IMR-90 (cell line): Measurements from ENCODE around the gene DYNAP. TPM values are rescaled to one million over a fixed set of nuclear protein-coding genes. Genes with fewer than 3 reads are reported as not detected.

Source experiments
- ATAC-seq: fragments of 200-7000 bp; cut with Tn5 transposase; 2 replicates; pipeline ENCODE4 v1.9.1; 2020; ENCODE audit warnings: low read depth, mild to moderate bottlenecking, moderate library complexity
- BruUV-seq: library from RNA; stranded (reverse); fragments of 400-500 nt; replicated peaks from 2 replicates; lab custom pipeline; 2021; lab: Mats Ljungman, UMichigan
- CTCF ChIA-PET: fragments of 300-600 bp; formaldehyde crosslinking; extraction: SDS; loops from one replicate; lab custom pipeline; 2021; ENCODE audit warnings: antibody characterized with exemption; lab: Yijun Ruan, JAX
- POLR2A ChIA-PET: fragments of 300-600 bp; sonication (Branson Sonifier 250); formaldehyde crosslinking; loops from one replicate; lab custom pipeline; 2022; ENCODE audit warnings: antibody characterized with exemption; ENCODE audit not compliant: unreplicated experiment; lab: Charles Lee
- DNase-seq: peaks from one replicate; pipeline ENCODE4 v3.0.0; 2013
- H2AFZ ChIP-seq: replicated peaks from 2 replicates; pipeline ENCODE3; 2013; ENCODE audit warnings: low read length, mild to moderate bottlenecking; ENCODE audit not compliant: poor library complexity
- H2AK5ac ChIP-seq: 2 replicates; pipeline ENCODE4 v1.6.1; 2013; ENCODE audit warnings: low read depth, low read length, inconsistent platforms
- H2AK9ac ChIP-seq: replicated peaks from 2 replicates; pipeline ENCODE3; 2013; ENCODE audit warnings: mild to moderate bottlenecking, low read depth, low read length, moderate library complexity; ENCODE audit not compliant: poor library complexity
- H2BK120ac ChIP-seq: 2 replicates; pipeline ENCODE4 v1.6.1; 2013; ENCODE audit warnings: low read depth, low read length, inconsistent platforms
- H2BK15ac ChIP-seq: 3 replicates; pipeline ENCODE4 v1.6.1; 2013; ENCODE audit warnings: low read depth, low read length, inconsistent platforms
- H2BK20ac ChIP-seq: 2 replicates; pipeline ENCODE4 v1.6.1; 2013; ENCODE audit warnings: low read depth, mild to moderate bottlenecking, inconsistent platforms, low read length, moderate library complexity
- H2BK5ac ChIP-seq: 2 replicates; pipeline ENCODE4 v1.6.1; 2013; ENCODE audit warnings: mild to moderate bottlenecking, low read depth, low read length, inconsistent platforms; ENCODE audit not compliant: poor library complexity, severe bottlenecking
- H3K14ac ChIP-seq: replicated peaks from 2 replicates; pipeline ENCODE4 v1.6.1; 2013; ENCODE audit warnings: low read depth, low read length, inconsistent platforms
- H3K18ac ChIP-seq: 2 replicates; pipeline ENCODE4 v1.6.1; 2013; ENCODE audit warnings: low read depth, low read length, control low read depth
- H3K23ac ChIP-seq: 2 replicates; pipeline ENCODE4 v1.6.1; 2013; ENCODE audit warnings: low read depth, low read length, inconsistent platforms
- H3K27ac ChIP-seq: 2 replicates; pipeline ENCODE4 v1.5.1; 2013; ENCODE audit warnings: mild to moderate bottlenecking, control low read depth, low read length; ENCODE audit not compliant: insufficient read depth
- H3K27me3 ChIP-seq: 2 replicates; pipeline ENCODE4 v1.6.1; 2013; ENCODE audit warnings: low read length; ENCODE audit not compliant: control insufficient read depth, insufficient read depth
- H3K36me3 ChIP-seq: 2 replicates; pipeline ENCODE4 v1.6.1; 2013; ENCODE audit warnings: low read length, mixed read lengths; ENCODE audit not compliant: control insufficient read depth, insufficient read depth
- H3K4ac ChIP-seq: 2 replicates; pipeline ENCODE4 v1.6.1; 2013; ENCODE audit warnings: low read depth, low read length, inconsistent platforms
- H3K4me1 ChIP-seq: 2 replicates; pipeline ENCODE4 v1.6.1; 2013; ENCODE audit warnings: low read length, mixed read lengths; ENCODE audit not compliant: control insufficient read depth, insufficient read depth
- H3K4me2 ChIP-seq: 2 replicates; pipeline ENCODE4 v1.6.1; 2013; ENCODE audit warnings: low read depth, mild to moderate bottlenecking, control low read depth, low read length, moderate library complexity
- H3K4me3 ChIP-seq: 2 replicates; pipeline ENCODE4 v1.5.1; 2013; ENCODE audit warnings: low read depth, mild to moderate bottlenecking, control low read depth, low read length, moderate library complexity; ENCODE audit not compliant: insufficient read depth
- H3K56ac ChIP-seq: 2 replicates; pipeline ENCODE4 v1.6.1; 2013; ENCODE audit warnings: low read length, inconsistent platforms; ENCODE audit not compliant: insufficient read depth; ENCODE audit errors: extremely low read depth
- H3K79me1 ChIP-seq, 2 experiments: 2 replicates each; pipeline ENCODE4 v1.6.1; 2013; ENCODE audit warnings: low read length in 2 of 2, inconsistent platforms in 1 of 2, low read depth in 1 of 2
- H3K9ac ChIP-seq: 2 replicates; pipeline ENCODE4 v1.6.1; 2013; ENCODE audit warnings: low read depth, low read length, control low read depth
- H3K9me1 ChIP-seq: 2 replicates; pipeline ENCODE4 v1.6.1; 2013; ENCODE audit warnings: low read length, inconsistent platforms; ENCODE audit not compliant: insufficient read depth
- H3K9me3 ChIP-seq: 2 replicates; pipeline ENCODE4 v1.6.1; 2013; ENCODE audit warnings: low read length; ENCODE audit not compliant: control insufficient read depth, insufficient read depth
- H4K20me1 ChIP-seq: 2 replicates; pipeline ENCODE4 v1.6.1; 2013; ENCODE audit warnings: low read length, inconsistent platforms; ENCODE audit not compliant: insufficient read depth
- H4K5ac ChIP-seq: 2 replicates; pipeline ENCODE4 v1.6.1; 2013; ENCODE audit warnings: mild to moderate bottlenecking, low read depth, low read length, control low read depth
- H4K8ac ChIP-seq, 2 experiments: 2 replicates each; pipeline ENCODE4 v1.6.1; 2013; ENCODE audit warnings: low read depth in 2 of 2, low read length in 2 of 2, control low read depth in 1 of 2, inconsistent platforms in 1 of 2
- H4K91ac ChIP-seq: 2 replicates; pipeline ENCODE4 v1.6.1; 2013; ENCODE audit warnings: low read depth, low read length, inconsistent platforms; ENCODE audit not compliant: insufficient read depth
- BHLHE40 ChIP-seq: fragments of 150-350 bp; IDR thresholded peaks from 2 replicates; pipeline ENCODE4 v1.6.1; 2016; ENCODE audit warnings: mild to moderate bottlenecking, low read depth, low read length
- CEBPB ChIP-seq: IDR thresholded peaks from 2 replicates; pipeline ENCODE4 v1.6.1; 2012; ENCODE audit warnings: low read depth, low read length, improper control_type of control experiment
- CHD1 ChIP-seq: IDR thresholded peaks from 2 replicates; pipeline ENCODE4 v1.6.1; 2012; ENCODE audit warnings: low read depth, low read length, improper control_type of control experiment
- CTCF ChIP-seq: conservative IDR thresholded peaks from 2 replicates; pipeline ENCODE4 v1.5.1; 2012; ENCODE audit warnings: mild to moderate bottlenecking, low read depth, low read length, improper control_type of control experiment
- ELK1 ChIP-seq: fragments of 150-350 bp; IDR thresholded peaks from 2 replicates; pipeline ENCODE4 v1.6.1; 2016; ENCODE audit warnings: low read depth, mild to moderate bottlenecking, low read length, moderate library complexity, borderline replicate concordance
- FOS ChIP-seq: fragments of 150-350 bp; IDR thresholded peaks from 2 replicates; pipeline ENCODE4 v1.6.1; 2016; ENCODE audit warnings: low read depth, low read length
- MAFK ChIP-seq: IDR thresholded peaks from 2 replicates; pipeline ENCODE4 v1.6.1; 2012; ENCODE audit warnings: low read depth, low read length, improper control_type of control experiment
- MAZ ChIP-seq: IDR thresholded peaks from 2 replicates; pipeline ENCODE4 v1.6.1; 2012; ENCODE audit warnings: low read depth, mild to moderate bottlenecking, low read length, improper control_type of control experiment, moderate library complexity, borderline replicate concordance
- MXI1 ChIP-seq: IDR thresholded peaks from 2 replicates; pipeline ENCODE4 v1.6.1; 2012; ENCODE audit warnings: low read depth, mild to moderate bottlenecking, low read length, moderate library complexity, borderline replicate concordance
- NFE2L2 ChIP-seq: fragments of 150-350 bp; IDR thresholded peaks from 2 replicates; pipeline ENCODE4 v1.6.1; 2016; ENCODE audit warnings: low read depth, mild to moderate bottlenecking, low read length
- POLR2A ChIP-seq: IDR thresholded peaks from 2 replicates; pipeline ENCODE4 v1.6.1; 2012; ENCODE audit warnings: mild to moderate bottlenecking, low read depth, low read length
- RAD21 ChIP-seq: IDR thresholded peaks from 2 replicates; pipeline ENCODE4 v1.6.1; 2012; ENCODE audit warnings: low read length, improper control_type of control experiment
- RCOR1 ChIP-seq: IDR thresholded peaks from 2 replicates; pipeline ENCODE4 v1.6.1; 2012; ENCODE audit warnings: mild to moderate bottlenecking, low read length, improper control_type of control experiment; ENCODE audit not compliant: insufficient replicate concordance
- RFX5 ChIP-seq: IDR thresholded peaks from 2 replicates; pipeline ENCODE4 v1.8.0; 2012; ENCODE audit warnings: low read depth, mild to moderate bottlenecking, low read length, moderate library complexity
- SMC3 ChIP-seq: fragments of 150-350 bp; IDR thresholded peaks from 2 replicates; pipeline ENCODE4 v1.6.1; 2016; ENCODE audit warnings: low read depth, mild to moderate bottlenecking, antibody characterized with exemption, low read length, moderate library complexity
- USF2 ChIP-seq: fragments of 150-350 bp; IDR thresholded peaks from 2 replicates; pipeline ENCODE4 v1.6.1; 2017; ENCODE audit warnings: mild to moderate bottlenecking, antibody characterized with exemption, low read length, low read depth
- WGBS, 2 experiments: methylation state at CpG; one replicate each; pipeline versions ENCODE4 v1.1.5 to v1.1.7; 2013; ENCODE audit warnings: missing lambda C conversion rate in 2 of 2; ENCODE audit not compliant: insufficient read length in 1 of 2; ENCODE audit errors: extremely low coverage in 2 of 2; 5-methylcytosine and 5-hydroxymethylcytosine counted together
- dilution Hi-C: fragments of 300-500 bp; cut with HindIII; formaldehyde crosslinking; loops from one replicate; pipeline ENCODE4 v1.14.3; 2018; ENCODE audit warnings: low sequenced_read_pairs; ENCODE audit not compliant: unreplicated experiment
- in situ Hi-C: fragments of 300-500 bp; cut with MboI; formaldehyde crosslinking; loops from 3 replicates; pipeline ENCODE4 v1.14.3; 2019; ENCODE audit warnings: low sequenced_read_pairs, inconsistent platforms, mixed read lengths
- intact Hi-C: fragments of 100-400 bp; cut with micrococcal nuclease; formaldehyde crosslinking; loops from 2 replicates; pipeline ENCODE4 v1.10.0; 2022
- polyA plus RNA-seq, 3 experiments: library from polyadenylated mRNA; depleted of rRNA; stranded (reverse); fragments of >200 nt; gene quantifications; 2 replicates each; pipeline ENCODE4 v1.2.3, GENCODE V29; 2012; ENCODE audit warnings: low replicate concordance in 1 of 3
- total RNA-seq: library from RNA; depleted of rRNA; stranded (reverse); fragments of >200 nt; gene quantifications from 2 replicates; pipeline ENCODE4 v1.2.3, GENCODE V29; 2012

DYNAP gene
- total and polyA plus RNA-seq, 2 of the 4 experiments (the other 2 are of a cell fraction) = not detected

GRCh38 chr18:54606835-54607212 is 15.8 kb downstream of the DYNAP start:
- dilution Hi-C loops = no loop called here
- no peak overlapping the region for H3K23ac ChIP-seq
- H2BK15ac ChIP-seq = no peak overlapping the region
- H4K8ac ChIP-seq = no peak overlapping the region
- DNase-seq (no peak), ATAC-seq (no peak)
- H3K27me3 ChIP-seq = no peaks in the 10 kb centered on the region
- no peak overlapping the region for H4K5ac ChIP-seq
- H3K14ac ChIP-seq = no peak overlapping the region
- no peak overlapping the region for H3K56ac ChIP-seq
- H2BK5ac ChIP-seq = no peak overlapping the region
- H2BK20ac ChIP-seq = no peak overlapping the region
- no peak overlapping the region for H2AK5ac ChIP-seq
- ChIA-PET CTCF (no interaction called here), POLR2A (no interaction called here)
- no peak overlapping the region for H3K4me2 ChIP-seq
- no peak overlapping the region for H3K4ac ChIP-seq
- WGBS, 2 experiments = no CpG with 5 or more reads among the region's 9 CpGs
- H4K91ac ChIP-seq = no peak overlapping the region
- no peaks in the 10 kb centered on the region for H3K9me3 ChIP-seq
- intact Hi-C loops = no loop called here
- H3K79me1 ChIP-seq = no peaks in the 10 kb centered on the region
- H2AK9ac ChIP-seq = no peak overlapping the region
- no peak overlapping the region for H2BK120ac ChIP-seq
- no peaks in the 10 kb centered on the region for H3K36me3 ChIP-seq
- H3K9ac ChIP-seq = no peak overlapping the region
- no TSS peak for BruUV-seq
- no peak overlapping the region for H3K27ac ChIP-seq
- H3K4me3 ChIP-seq = no peak overlapping the region
- H4K20me1 ChIP-seq = no peaks in the 10 kb centered on the region
- H3K4me1 ChIP-seq = no peaks in the 10 kb centered on the region
- H3K9me1 ChIP-seq = no peaks in the 10 kb centered on the region
- H2AFZ ChIP-seq = peak overlapping the region; percentile 21
- in situ Hi-C loops = no loop called here
- H3K18ac ChIP-seq = no peak overlapping the region
- no peak for TF ChIP-seq USF2
- TF ChIP-seq MAZ = no peak
- no peak for TF ChIP-seq SMC3
- no peak for TF ChIP-seq MXI1
- TF ChIP-seq RCOR1 = no peak
- no peak for TF ChIP-seq CTCF
- no peak for TF ChIP-seq CEBPB
- TF ChIP-seq MAFK = no peak
- no peak for TF ChIP-seq FOS
- TF ChIP-seq CHD1 = no peak
- no peak for TF ChIP-seq NFE2L2
- TF ChIP-seq RAD21 = no peak
- TF ChIP-seq ELK1 = no peak
- TF ChIP-seq POLR2A = no peak
- no peak for TF ChIP-seq RFX5
- TF ChIP-seq BHLHE40 = no peak
